Fibroblast of villous mesenchyme (primary cell): Measurements from ENCODE around the gene LIF. TPM values are rescaled to one million over a fixed set of nuclear protein-coding genes. Genes with fewer than 3 reads are reported as not detected.

ENCODE experiments used
- DNase-seq: peaks from one replicate; pipeline ENCODE4 v3.0.0-alpha.2; 2010; ENCODE audit warnings: low read depth
- H3K4me3 ChIP-seq: 2 replicates; pipeline ENCODE4 v1.5.1; 2011; ENCODE audit warnings: low read depth, mild to moderate bottlenecking, low read length
- total RNA-seq: library from RNA; depleted of rRNA; stranded (reverse); fragments of >200 nt; gene quantifications from 2 replicates; pipeline ENCODE4 v1.2.3, GENCODE V29; 2012
- TF ChIP-seq, protein P1 (sequence below): IDR thresholded peaks from 2 replicates; pipeline ENCODE4 v1.5.1; 2012; ENCODE audit warnings: low read depth, mild to moderate bottlenecking, low read length; ENCODE audit not compliant: insufficient read depth

Gene LIF
- total RNA-seq, 1 donor = 7.8 TPM

DNA sequence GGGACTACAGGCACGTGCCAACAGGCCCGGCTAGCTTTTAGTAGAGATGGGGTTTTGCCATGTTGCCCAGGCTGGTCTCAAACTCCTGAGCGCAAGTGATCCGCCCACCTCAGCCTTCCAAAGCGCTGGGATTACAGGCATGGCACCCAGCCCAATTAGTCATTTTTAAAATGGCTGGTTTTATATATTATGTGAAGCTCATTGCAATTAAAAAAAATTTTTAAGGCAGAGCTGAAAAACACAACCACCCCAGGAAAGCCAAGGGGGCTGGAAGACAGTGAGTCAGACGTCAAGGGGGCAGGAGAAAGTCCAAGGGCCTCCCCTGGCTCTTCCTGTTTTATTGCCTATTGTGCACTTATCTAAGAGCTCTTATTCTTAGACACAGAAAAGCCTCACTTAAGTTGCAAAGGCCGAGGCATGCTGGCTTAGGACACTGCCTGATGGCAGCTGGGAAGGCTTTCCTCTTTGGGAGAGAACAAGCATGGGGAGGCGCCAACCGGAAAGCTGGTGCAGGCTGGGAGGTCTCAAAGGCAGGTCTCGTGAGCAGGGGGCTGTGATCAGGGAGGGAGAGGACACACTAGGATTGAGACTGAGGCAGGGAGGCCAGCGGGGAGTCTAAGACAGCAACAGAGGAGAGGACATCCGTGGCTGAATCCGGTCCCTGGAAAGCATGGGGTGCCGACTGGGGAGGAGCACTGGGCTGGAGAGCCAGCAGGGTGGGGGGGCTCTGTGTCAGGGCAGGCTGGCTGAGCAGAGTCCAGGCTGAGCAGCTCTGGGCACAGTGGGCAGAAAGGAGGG lies 31.2 kb upstream of the LIF start:
- TF ChIP-seq, protein P1, sequence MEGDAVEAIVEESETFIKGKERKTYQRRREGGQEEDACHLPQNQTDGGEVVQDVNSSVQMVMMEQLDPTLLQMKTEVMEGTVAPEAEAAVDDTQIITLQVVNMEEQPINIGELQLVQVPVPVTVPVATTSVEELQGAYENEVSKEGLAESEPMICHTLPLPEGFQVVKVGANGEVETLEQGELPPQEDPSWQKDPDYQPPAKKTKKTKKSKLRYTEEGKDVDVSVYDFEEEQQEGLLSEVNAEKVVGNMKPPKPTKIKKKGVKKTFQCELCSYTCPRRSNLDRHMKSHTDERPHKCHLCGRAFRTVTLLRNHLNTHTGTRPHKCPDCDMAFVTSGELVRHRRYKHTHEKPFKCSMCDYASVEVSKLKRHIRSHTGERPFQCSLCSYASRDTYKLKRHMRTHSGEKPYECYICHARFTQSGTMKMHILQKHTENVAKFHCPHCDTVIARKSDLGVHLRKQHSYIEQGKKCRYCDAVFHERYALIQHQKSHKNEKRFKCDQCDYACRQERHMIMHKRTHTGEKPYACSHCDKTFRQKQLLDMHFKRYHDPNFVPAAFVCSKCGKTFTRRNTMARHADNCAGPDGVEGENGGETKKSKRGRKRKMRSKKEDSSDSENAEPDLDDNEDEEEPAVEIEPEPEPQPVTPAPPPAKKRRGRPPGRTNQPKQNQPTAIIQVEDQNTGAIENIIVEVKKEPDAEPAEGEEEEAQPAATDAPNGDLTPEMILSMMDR = no peak
- DNase-seq = peak; percentile 48
- H3K4me3 ChIP-seq = no peak overlapping the region

DNA sequence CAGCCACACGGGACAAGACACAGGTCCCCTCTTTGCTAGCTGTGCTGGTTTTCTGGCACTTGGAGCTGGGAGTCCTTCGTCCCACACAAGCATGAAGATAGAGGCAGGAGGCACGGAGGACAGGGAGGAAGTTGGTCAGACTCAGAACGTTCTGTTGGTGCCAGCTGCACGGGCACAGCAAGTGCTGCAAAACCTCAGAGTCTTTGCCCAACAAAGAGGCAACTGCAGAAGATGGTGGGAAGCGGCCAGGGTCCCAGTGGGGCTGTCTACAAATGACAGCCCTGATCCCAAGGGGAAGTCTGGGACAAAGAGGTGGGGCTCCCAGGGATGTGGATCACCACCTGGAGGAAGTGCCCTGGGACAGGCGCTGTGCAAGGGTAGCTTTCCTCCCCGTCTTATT lies 29.5 kb upstream of the LIF start:
- TF ChIP-seq, protein P1 = no peak
- DNase-seq = no peak
- H3K4me3 ChIP-seq = no peak overlapping the region

DNA sequence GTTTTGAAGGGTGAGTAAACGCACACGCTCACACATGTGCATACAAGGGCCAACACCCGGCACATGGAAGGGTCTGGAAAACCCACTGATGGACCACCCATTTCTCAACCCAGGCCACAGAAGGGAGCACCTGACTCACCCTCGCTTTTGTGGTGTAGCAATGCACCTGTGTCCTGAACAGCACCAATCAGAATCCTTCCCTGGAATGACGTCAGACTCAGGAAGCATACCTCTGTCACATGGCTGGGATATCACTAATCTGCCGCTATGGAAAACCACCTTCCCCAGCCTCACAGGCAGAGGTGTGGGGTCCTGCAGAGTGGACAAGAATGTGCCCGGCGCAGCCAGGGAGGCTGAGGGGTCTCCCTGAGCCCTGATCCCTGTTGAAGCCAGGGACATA lies 29.1 kb upstream of the LIF start:
- no peak for DNase-seq
- H3K4me3 ChIP-seq = no peak overlapping the region
- TF ChIP-seq, protein P1 = no peak

DNA sequence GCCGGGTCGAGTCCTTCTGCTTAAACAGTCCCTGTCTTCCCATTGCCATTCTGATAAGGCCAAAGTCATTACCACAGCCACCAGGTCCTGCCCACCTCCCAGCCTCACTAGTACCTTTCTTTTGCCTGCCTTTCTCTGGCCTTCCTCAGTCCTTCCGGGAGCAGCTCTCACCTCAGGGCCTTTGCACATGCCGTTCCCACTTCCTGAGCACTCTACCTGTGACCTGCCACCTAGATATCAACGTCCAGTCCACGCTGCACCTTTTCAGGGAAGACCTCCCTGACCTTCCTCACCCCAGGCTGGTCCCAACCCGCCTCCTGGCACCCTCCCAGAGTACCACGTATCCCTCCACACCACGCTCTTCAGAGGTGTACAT lies 27.9 kb upstream of the LIF start:
- DNase-seq = no peak
- TF ChIP-seq, protein P1 = no peak
- H3K4me3 ChIP-seq = no peak overlapping the region

DNA sequence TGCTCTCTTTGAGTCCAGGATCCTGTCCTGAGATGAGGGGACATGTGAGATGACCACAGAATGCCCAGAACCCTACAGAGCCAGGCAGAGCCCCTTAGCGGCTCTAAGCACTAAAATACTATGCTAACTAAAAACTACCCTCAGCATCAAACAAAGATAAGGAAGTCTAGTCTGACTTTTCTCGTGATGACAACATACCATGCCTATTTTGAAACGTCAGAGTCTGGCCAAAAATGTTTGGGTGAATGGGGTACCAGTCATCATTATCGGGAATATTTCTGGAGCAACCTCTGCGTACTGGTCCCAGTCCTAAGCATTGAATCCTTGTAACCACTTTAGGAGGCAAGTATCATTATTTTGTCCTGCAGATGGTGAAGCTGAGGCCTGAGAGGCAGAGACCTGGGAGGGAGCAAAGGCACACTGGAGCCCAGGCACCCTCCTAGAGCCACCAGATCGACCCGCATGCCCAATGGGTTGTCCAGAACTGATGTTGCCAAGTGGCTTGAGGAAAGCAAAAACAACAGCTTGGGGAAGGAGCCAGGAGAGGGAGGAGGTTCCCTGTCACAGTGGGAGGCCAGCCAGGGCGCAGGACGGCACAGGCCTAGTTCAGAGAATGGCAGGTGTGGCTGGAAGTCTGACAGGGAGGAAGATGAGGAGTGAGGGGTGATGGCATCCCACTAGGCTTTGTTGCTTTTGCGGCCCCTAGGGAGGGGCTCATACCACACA lies 27.3 kb upstream of the LIF start:
- TF ChIP-seq, protein P1 = no peak
- DNase-seq = no peak
- H3K4me3 ChIP-seq = no peak overlapping the region

DNA sequence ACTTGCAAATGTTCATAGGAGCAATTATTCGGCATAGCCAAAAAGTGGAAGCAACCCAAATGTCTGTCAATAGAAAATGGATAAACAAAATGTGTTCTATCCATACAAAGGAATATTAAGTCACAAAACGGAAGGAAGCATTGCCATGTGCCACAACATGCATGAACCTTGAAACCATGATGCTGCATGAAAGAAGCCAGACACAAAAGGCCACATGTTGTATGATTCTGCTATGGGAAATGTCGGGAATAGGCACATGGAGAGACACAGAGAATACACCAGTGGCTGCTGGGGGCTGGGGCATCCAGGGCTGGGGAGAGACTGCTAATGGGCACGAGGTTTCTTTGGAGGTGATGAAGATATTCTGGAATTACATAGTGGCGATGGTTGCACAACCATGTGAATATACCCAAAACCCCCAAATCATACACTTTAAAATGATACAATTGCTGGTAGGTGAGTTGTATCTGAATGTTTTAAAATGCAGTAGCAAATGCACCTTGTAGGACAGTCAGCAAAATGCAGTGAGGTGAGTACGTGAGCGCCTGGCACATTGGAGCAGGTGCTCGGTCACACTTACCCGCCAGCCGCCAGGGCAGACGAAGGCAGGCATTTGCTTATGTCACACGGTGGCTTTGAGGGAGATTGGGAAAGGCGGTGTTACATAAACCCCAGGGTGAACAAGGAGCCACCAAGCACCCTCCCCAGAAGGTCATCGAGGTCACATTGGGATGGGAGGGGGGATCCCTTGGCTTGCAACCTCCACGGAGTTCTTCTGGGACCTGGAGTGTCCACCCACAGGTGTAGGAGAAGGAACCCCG lies 26.4 kb upstream of the LIF start:
- no peak overlapping the region for H3K4me3 ChIP-seq
- DNase-seq = no peak
- TF ChIP-seq, protein P1 = no peak
